Upper lobe of left lung (tissue), 6 donors: ENCODE data around the gene PARVA. TPM values are rescaled to one million over a fixed set of nuclear protein-coding genes. Genes with fewer than 3 reads are reported as not detected.

Source experiments
- ATAC-seq, 2 donors: fragments of 200-7000 bp; cut with Tn5 transposase; one replicate each; pipeline ENCODE4 v1.9.1; 2022; ENCODE audit warnings: mild to moderate bottlenecking in 2 of 2, moderate library complexity in 2 of 2; ENCODE audit not compliant: low FRiP score in 2 of 2
- DNase-seq, 2 donors: peaks; one replicate each; pipeline ENCODE4 v3.0.0-alpha.2; 2019 to 2020
- H3K27ac ChIP-seq, 4 donors: fragments of 200-600 bp; sonication (generic); one replicate each; pipeline ENCODE4 v1.5.1; 2016 to 2019
- H3K27me3 ChIP-seq, 4 donors: fragments of 200-600 bp; sonication (generic); one replicate each; pipeline ENCODE4 v1.5.1; 2017 to 2019
- H3K36me3 ChIP-seq, 4 donors: fragments of 200-600 bp; sonication (generic); one replicate each; pipeline ENCODE4 v1.5.1; 2016 to 2019
- H3K4me1 ChIP-seq, 4 donors: fragments of 200-600 bp; sonication (generic); one replicate each; pipeline ENCODE4 v1.5.1; 2018 to 2019
- H3K4me3 ChIP-seq, 4 donors: fragments of 200-600 bp; sonication (generic); one replicate each; pipeline ENCODE4 v1.5.1; 2017 to 2019; ENCODE audit warnings: mild to moderate bottlenecking in 2 of 4, moderate library complexity in 1 of 4
- H3K9me3 ChIP-seq, 4 donors: fragments of 200-600 bp; sonication (generic); one replicate each; pipeline ENCODE4 v1.5.1; 2018 to 2019
- CTCF ChIP-seq, 6 experiments: fragments of 450-650 bp in 4 of 6; fragments of 200-600 bp in 2 of 6; sonication (generic) in 2 of 6; IDR thresholded peaks; one replicate each; pipeline ENCODE4 v1.5.1; 2016 to 2019; ENCODE audit warnings: antibody characterized with exemption in 6 of 6
- EP300 ChIP-seq, 4 donors: sonication (generic); formaldehyde crosslinking; IDR thresholded peaks; one replicate each; pipeline ENCODE4 v1.5.1; 2017; ENCODE audit warnings: antibody characterized with exemption in 4 of 4, control low read depth in 2 of 4
- POLR2A ChIP-seq, 4 donors: fragments of 450-650 bp; IDR thresholded peaks; one replicate each; pipeline ENCODE4 v1.5.1; 2016 to 2017; ENCODE audit warnings: antibody characterized with exemption in 4 of 4, mild to moderate bottlenecking in 2 of 4
- POLR2AphosphoS5 ChIP-seq, 2 donors: sonication (generic); formaldehyde crosslinking; IDR thresholded peaks; one replicate each; pipeline ENCODE4 v1.5.1; 2017; ENCODE audit warnings: antibody characterized with exemption in 2 of 2
- WGBS, 2 donors: methylation state at CpG; one replicate each; pipeline ENCODE4 v1.1.5; 2017 to 2018; 5-methylcytosine and 5-hydroxymethylcytosine counted together
- total RNA-seq, 6 donors: library from RNA; depleted of rRNA in 4 of 6; stranded (reverse); fragments of >200 nt in 4 of 6; gene quantifications; one replicate each; pipeline versions ENCODE4 v1.1.0 to v1.2.1, GENCODE V29; 2016 to 2021
- donor health status: DM: no; HTN: no; CAD: no; lungs with moderate emphysema.
- donor health status: DM: no; HTN: yes; CAD: no; lungs with severe emphysema.

Gene PARVA
- total RNA-seq, 6 donors from 2014 or later, result 36.7 to 73.5 (median 58.0) TPM

GRCh38 chr11:12440565-12440964, 63.2 kb downstream of the PARVA start:
- no peak for ATAC-seq
- WGBS, 2 donors, result 96% methylated on average over 4 of the region's 4 CpGs

GRCh38 chr11:12441231-12441861, 64.0 kb downstream of the PARVA start:
- Histone ChIP-seq H3K4me3 (no peak overlapping the region), H3K9me3 (no peaks in the 10 kb centered on the region), H3K27me3 (no peaks in the 10 kb centered on the region), H3K4me1 (peaks cover 0 to 4% (median 0%) of the 10 kb centered on the region in 4 donors), H3K27ac (no peak overlapping the region), H3K36me3 (peaks cover 0 to 3% (median 0%) of the 10 kb centered on the region in 4 donors)
- no peak for ATAC-seq
- TF ChIP-seq CTCF (IDR thresholded peaks at IDR 0.05), result no peak
- TF ChIP-seq POLR2AphosphoS5 (IDR thresholded peaks at IDR 0.05), result no peak
- no peak for TF ChIP-seq EP300 (IDR thresholded peaks at IDR 0.05)
- TF ChIP-seq POLR2A (IDR thresholded peaks at IDR 0.05), result no peak
- WGBS, 2 donors, result 87% methylated on average over 7 of the region's 7 CpGs
- DNase-seq, result no peak

More at GRCh38 chr11:12440565-12440964, 63.2 kb downstream of the PARVA start:
- DNase-seq, result no peak
- Histone ChIP-seq H3K27me3 (no peaks in the 10 kb centered on the region), H3K27ac (no peak overlapping the region), H3K36me3 (peaks cover 0 to 3% (median 0%) of the 10 kb centered on the region in 4 donors), H3K4me1 (peaks cover 0 to 4% (median 0%) of the 10 kb centered on the region in 4 donors), H3K9me3 (no peaks in the 10 kb centered on the region), H3K4me3 (no peak overlapping the region)
- TF ChIP-seq POLR2A (IDR thresholded peaks at IDR 0.05), result no peak
- no peak for TF ChIP-seq CTCF (IDR thresholded peaks at IDR 0.05)
- no peak for TF ChIP-seq POLR2AphosphoS5 (IDR thresholded peaks at IDR 0.05)

GRCh38 chr11:12444601-12445000, 67.2 kb downstream of the PARVA start:
- Histone ChIP-seq H3K4me1 (peaks cover 0 to 3% (median under 1%) of the 10 kb centered on the region in 4 donors), H3K27ac (no peak overlapping the region), H3K4me3 (no peak overlapping the region), H3K27me3 (no peaks in the 10 kb centered on the region), H3K36me3 (peaks cover 0 to 3% (median 0%) of the 10 kb centered on the region in 4 donors), H3K9me3 (no peaks in the 10 kb centered on the region)
- no peak for TF ChIP-seq POLR2A (IDR thresholded peaks at IDR 0.05)
- TF ChIP-seq POLR2AphosphoS5 (IDR thresholded peaks at IDR 0.05), result no peak
- no peak for TF ChIP-seq CTCF (IDR thresholded peaks at IDR 0.05)
- no peak for TF ChIP-seq EP300 (IDR thresholded peaks at IDR 0.05)
- 62 to 64% methylated on average over 2 of the region's 2 CpGs for WGBS, 2 donors
- ATAC-seq, result no peak
- DNase-seq, result no peak

GRCh38 chr11:12445001-12445400, 67.6 kb downstream of the PARVA start:
- H3K9me3 ChIP-seq, result no peaks in the 10 kb centered on the region
- no peak overlapping the region for H3K27ac ChIP-seq
- peaks cover 0 to 3% (median 0%) of the 10 kb centered on the region in 4 donors for H3K36me3 ChIP-seq
- no peak for DNase-seq
- ATAC-seq, result no peak
- no peak for TF ChIP-seq EP300 (IDR thresholded peaks at IDR 0.05)
- no peak for TF ChIP-seq CTCF (IDR thresholded peaks at IDR 0.05)
- TF ChIP-seq POLR2AphosphoS5 (IDR thresholded peaks at IDR 0.05), result no peak
- no peak for TF ChIP-seq POLR2A (IDR thresholded peaks at IDR 0.05)
- no peaks in the 10 kb centered on the region for H3K27me3 ChIP-seq
- H3K4me1 ChIP-seq, result peaks cover 0 to 3% (median 0%) of the 10 kb centered on the region in 4 donors
- H3K4me3 ChIP-seq, result no peak overlapping the region
- WGBS, 2 donors, result 93 to 97% methylated on average over 2 of the region's 2 CpGs

- H3K4me1 ChIP-seq, result peaks cover 0 to 3% (median 0%) of the 10 kb centered on the region in 4 donors
- ATAC-seq (no peak), DNase-seq (no peak)
- H3K36me3 ChIP-seq, result peaks cover 0 to 3% (median 0%) of the 10 kb centered on the region in 4 donors
- H3K27ac ChIP-seq, result no peak overlapping the region
- no peak overlapping the region for H3K4me3 ChIP-seq
- H3K9me3 ChIP-seq, result no peaks in the 10 kb centered on the region
- no peaks in the 10 kb centered on the region for H3K27me3 ChIP-seq
- no peak for TF ChIP-seq CTCF (IDR thresholded peaks at IDR 0.05)
- TF ChIP-seq POLR2A (IDR thresholded peaks at IDR 0.05), result no peak
- no peak for TF ChIP-seq EP300 (IDR thresholded peaks at IDR 0.05)
- no peak for TF ChIP-seq POLR2AphosphoS5 (IDR thresholded peaks at IDR 0.05)
Observed at GRCh38 chr11:12446863-12447262, 69.5 kb downstream of the PARVA start.
